Vagina (tissue), 2 donors: ENCODE results near the gene CIAO3.

ENCODE experiments used
- POLR2A ChIP-seq, 2 donors: fragments of 450-650 bp; IDR thresholded peaks; one replicate each; pipeline ENCODE4 v1.6.1; 2017; ENCODE audit warnings: antibody characterized with exemption in 2 of 2, mild to moderate bottlenecking in 2 of 2, moderate library complexity in 2 of 2
- POLR2AphosphoS5 ChIP-seq, 2 donors: sonication (generic); formaldehyde crosslinking; IDR thresholded peaks; one replicate each; pipeline ENCODE4 v1.9.0; 2017; ENCODE audit warnings: antibody characterized with exemption in 2 of 2, mild to moderate bottlenecking in 2 of 2, low read depth in 1 of 2; ENCODE audit not compliant: insufficient read depth in 1 of 2
- TF ChIP-seq, protein P1 (sequence below), 3 experiments: fragments of 450-650 bp in 2 of 3; fragments of 200-600 bp in 1 of 3; sonication (generic) in 1 of 3; IDR thresholded peaks; one replicate each; pipeline ENCODE4 v1.5.1; 2017 to 2019; ENCODE audit warnings: antibody characterized with exemption in 3 of 3, mild to moderate bottlenecking in 2 of 3, moderate library complexity in 2 of 3

DNA sequence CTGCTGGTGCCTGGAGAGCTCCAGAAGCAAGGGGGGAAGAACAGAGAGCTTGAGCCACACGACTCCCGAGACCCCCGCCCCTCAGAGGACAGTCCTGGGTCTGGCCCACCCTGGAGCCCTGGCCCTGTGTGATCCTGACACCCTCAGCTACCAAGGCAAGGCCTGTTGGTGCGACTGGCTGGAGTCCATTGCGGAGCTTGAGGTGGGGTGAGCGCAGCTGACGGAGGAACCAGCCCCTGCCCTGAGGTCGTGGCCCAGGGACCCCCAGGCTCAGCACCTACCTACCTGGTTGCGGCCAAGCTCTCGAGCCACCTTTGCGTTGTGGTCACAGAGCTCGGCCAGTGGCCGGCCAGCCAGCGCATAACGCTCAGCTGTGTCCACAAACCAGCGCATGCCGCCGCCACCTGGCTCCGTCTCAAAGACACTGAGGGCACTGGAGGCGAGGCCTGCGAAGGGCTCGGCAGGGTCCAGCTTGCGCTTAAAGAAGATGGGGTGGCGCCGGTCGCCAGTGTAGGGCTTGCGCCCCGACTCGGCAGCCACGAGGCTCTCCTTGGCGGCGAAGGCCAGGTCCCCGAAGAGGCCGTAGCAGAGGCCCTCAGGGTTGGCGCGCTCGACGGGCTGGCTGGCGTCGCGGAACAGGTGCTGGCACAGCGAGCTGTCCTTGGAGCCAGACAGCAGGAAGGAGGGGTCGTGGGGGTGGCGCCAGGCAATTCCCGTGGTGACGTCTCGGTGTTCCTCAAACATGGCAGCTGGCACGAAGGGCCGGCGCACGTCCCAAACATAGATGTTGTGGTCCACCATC lies 54.1 kb downstream of the CIAO3 start:
- TF ChIP-seq, protein P1, sequence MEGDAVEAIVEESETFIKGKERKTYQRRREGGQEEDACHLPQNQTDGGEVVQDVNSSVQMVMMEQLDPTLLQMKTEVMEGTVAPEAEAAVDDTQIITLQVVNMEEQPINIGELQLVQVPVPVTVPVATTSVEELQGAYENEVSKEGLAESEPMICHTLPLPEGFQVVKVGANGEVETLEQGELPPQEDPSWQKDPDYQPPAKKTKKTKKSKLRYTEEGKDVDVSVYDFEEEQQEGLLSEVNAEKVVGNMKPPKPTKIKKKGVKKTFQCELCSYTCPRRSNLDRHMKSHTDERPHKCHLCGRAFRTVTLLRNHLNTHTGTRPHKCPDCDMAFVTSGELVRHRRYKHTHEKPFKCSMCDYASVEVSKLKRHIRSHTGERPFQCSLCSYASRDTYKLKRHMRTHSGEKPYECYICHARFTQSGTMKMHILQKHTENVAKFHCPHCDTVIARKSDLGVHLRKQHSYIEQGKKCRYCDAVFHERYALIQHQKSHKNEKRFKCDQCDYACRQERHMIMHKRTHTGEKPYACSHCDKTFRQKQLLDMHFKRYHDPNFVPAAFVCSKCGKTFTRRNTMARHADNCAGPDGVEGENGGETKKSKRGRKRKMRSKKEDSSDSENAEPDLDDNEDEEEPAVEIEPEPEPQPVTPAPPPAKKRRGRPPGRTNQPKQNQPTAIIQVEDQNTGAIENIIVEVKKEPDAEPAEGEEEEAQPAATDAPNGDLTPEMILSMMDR (IDR thresholded peaks at IDR 0.05) = no peak
- no peak for TF ChIP-seq POLR2A (IDR thresholded peaks at IDR 0.05)
- TF ChIP-seq POLR2AphosphoS5 (IDR thresholded peaks at IDR 0.05; ENCODE audit: insufficient read depth in 1 of 2, low read depth in 1 of 2) = no peak
